Measurements from ENCODE around the gene BMI1. TPM values are rescaled to one million over a fixed set of nuclear protein-coding genes. Genes with fewer than 3 reads are reported as not detected.

Gene BMI1
- total RNA-seq, 1 donor from 2014 or later: 30.8 TPM

GRCh38 chr10:22280078-22280477 is 40.8 kb upstream of the BMI1 start:
- H3K27me3 ChIP-seq (ENCODE audit: insufficient read depth, low read length): peaks cover 3% of the 10 kb centered on the region
- Mint-ChIP-seq H3K9me3 (ENCODE audit: unreplicated experiment) (peaks cover 4% of the 10 kb centered on the region), H3K36me3 (ENCODE audit: low read depth, unreplicated experiment) (no peaks in the 10 kb centered on the region), H3K4me1 (ENCODE audit: low read depth, unreplicated experiment) (no peaks in the 10 kb centered on the region), H3K27ac (ENCODE audit: unreplicated experiment) (no peak overlapping the region), H3K27me3 (ENCODE audit: low read depth, unreplicated experiment) (peaks cover 10% of the 10 kb centered on the region), H3K4me3 (ENCODE audit: unreplicated experiment) (no peak overlapping the region)
- H4K20me1 ChIP-seq (ENCODE audit: insufficient read depth, low read length): no peaks in the 10 kb centered on the region
- H3K9ac ChIP-seq (ENCODE audit: low read length): no peak overlapping the region
- H3K4me3 ChIP-seq (ENCODE audit: insufficient read depth, low read depth, low read length): no peak overlapping the region
- no peaks in the 10 kb centered on the region for H3K9me3 ChIP-seq (ENCODE audit: insufficient read depth, low read depth, low read length)
- no peak overlapping the region for H3K27ac ChIP-seq (ENCODE audit: low read depth, low read length)
- no peaks in the 10 kb centered on the region for H3K79me2 ChIP-seq (ENCODE audit: insufficient read depth, low read length)
- TF ChIP-seq CTCF (IDR thresholded peaks at IDR 0.05; ENCODE audit: insufficient read depth, low read depth, low read length) (no peak), EZH2 (IDR thresholded peaks at IDR 0.05; ENCODE audit: insufficient read depth, low read length) (no peak)
- H2AFZ ChIP-seq (ENCODE audit: low read depth, low read length): no peak overlapping the region
- no peaks in the 10 kb centered on the region for H3K36me3 ChIP-seq (ENCODE audit: insufficient read depth, low read length)
- FAIRE-seq (no peak), DNase-seq (ENCODE audit: low read depth) (no peak)
- H3K4me1 ChIP-seq (ENCODE audit: insufficient read depth, low read length): no peaks in the 10 kb centered on the region
- H3K4me2 ChIP-seq (ENCODE audit: low read length): no peak overlapping the region

- Histone ChIP-seq H3K27me3 (ENCODE audit: insufficient read depth, low read length) (peaks cover 1% of the 10 kb centered on the region), H3K9me3 (ENCODE audit: insufficient read depth, low read depth, low read length) (no peaks in the 10 kb centered on the region), H3K4me1 (ENCODE audit: insufficient read depth, low read length) (no peaks in the 10 kb centered on the region), H3K79me2 (ENCODE audit: insufficient read depth, low read length) (no peaks in the 10 kb centered on the region), H2AFZ (ENCODE audit: low read depth, low read length) (no peak overlapping the region), H3K4me3 (ENCODE audit: insufficient read depth, low read depth, low read length) (no peak overlapping the region), H3K9ac (ENCODE audit: low read length) (no peak overlapping the region), H3K36me3 (ENCODE audit: insufficient read depth, low read length) (no peaks in the 10 kb centered on the region), H3K27ac (ENCODE audit: low read depth, low read length) (no peak overlapping the region), H3K4me2 (ENCODE audit: low read length) (no peak overlapping the region), H4K20me1 (ENCODE audit: insufficient read depth, low read length) (no peaks in the 10 kb centered on the region)
- Mint-ChIP-seq H3K36me3 (ENCODE audit: low read depth, unreplicated experiment) (no peaks in the 10 kb centered on the region), H3K27ac (ENCODE audit: unreplicated experiment) (no peak overlapping the region), H3K9me3 (ENCODE audit: unreplicated experiment) (peaks cover 2% of the 10 kb centered on the region), H3K4me3 (ENCODE audit: unreplicated experiment) (no peak overlapping the region), H3K27me3 (ENCODE audit: low read depth, unreplicated experiment) (no peaks in the 10 kb centered on the region), H3K4me1 (ENCODE audit: low read depth, unreplicated experiment) (no peaks in the 10 kb centered on the region)
- TF ChIP-seq EZH2 (IDR thresholded peaks at IDR 0.05; ENCODE audit: insufficient read depth, low read length) (no peak), CTCF (IDR thresholded peaks at IDR 0.05; ENCODE audit: insufficient read depth, low read depth, low read length) (no peak)
- DNase-seq (ENCODE audit: low read depth): no peak
- no peak for FAIRE-seq
These were observed 35.8 kb upstream of the BMI1 start for GRCh38 chr10:22285130-22285529.

- H4K20me1 ChIP-seq (ENCODE audit: insufficient read depth, low read length): no peaks in the 10 kb centered on the region
- no peak for FAIRE-seq
- H3K36me3 Mint-ChIP-seq (ENCODE audit: low read depth, unreplicated experiment): no peaks in the 10 kb centered on the region
These were observed 27.0 kb upstream of the BMI1 start for GRCh38 chr10:22293747-22294404.

More at GRCh38 chr10:22293747-22294404, 27.0 kb upstream of the BMI1 start:
- Mint-ChIP-seq H3K27me3 (ENCODE audit: low read depth, unreplicated experiment) (peaks cover 6% of the 10 kb centered on the region), H3K4me1 (ENCODE audit: low read depth, unreplicated experiment) (no peaks in the 10 kb centered on the region), H3K27ac (ENCODE audit: unreplicated experiment) (no peak overlapping the region), H3K4me3 (ENCODE audit: unreplicated experiment) (no peak overlapping the region), H3K9me3 (ENCODE audit: unreplicated experiment) (peaks cover 4% of the 10 kb centered on the region)
- TF ChIP-seq CTCF (IDR thresholded peaks at IDR 0.05; ENCODE audit: insufficient read depth, low read depth, low read length) (no peak), EZH2 (IDR thresholded peaks at IDR 0.05; ENCODE audit: insufficient read depth, low read length) (no peak)
- no peak for DNase-seq (ENCODE audit: low read depth)
- H3K9ac ChIP-seq (ENCODE audit: low read length): no peak overlapping the region
- H3K36me3 ChIP-seq (ENCODE audit: insufficient read depth, low read length): no peaks in the 10 kb centered on the region
- no peak overlapping the region for H3K4me2 ChIP-seq (ENCODE audit: low read length)
- no peaks in the 10 kb centered on the region for H3K9me3 ChIP-seq (ENCODE audit: insufficient read depth, low read depth, low read length)
- no peaks in the 10 kb centered on the region for H3K27me3 ChIP-seq (ENCODE audit: insufficient read depth, low read length)
- H3K79me2 ChIP-seq (ENCODE audit: insufficient read depth, low read length): no peaks in the 10 kb centered on the region
- no peaks in the 10 kb centered on the region for H3K4me1 ChIP-seq (ENCODE audit: insufficient read depth, low read length)
- H2AFZ ChIP-seq (ENCODE audit: low read depth, low read length): no peak overlapping the region
- no peak overlapping the region for H3K27ac ChIP-seq (ENCODE audit: low read depth, low read length)
- H3K4me3 ChIP-seq (ENCODE audit: insufficient read depth, low read depth, low read length): no peak overlapping the region
